Midbrain (tissue), 1 donor: ENCODE measurements around the gene TSSC4.

Experiments used
- DNase-seq: peaks from one replicate; lab custom pipeline; 2025; lab: John Stamatoyannopoulos, UW

TSSC4 gene

DNA sequence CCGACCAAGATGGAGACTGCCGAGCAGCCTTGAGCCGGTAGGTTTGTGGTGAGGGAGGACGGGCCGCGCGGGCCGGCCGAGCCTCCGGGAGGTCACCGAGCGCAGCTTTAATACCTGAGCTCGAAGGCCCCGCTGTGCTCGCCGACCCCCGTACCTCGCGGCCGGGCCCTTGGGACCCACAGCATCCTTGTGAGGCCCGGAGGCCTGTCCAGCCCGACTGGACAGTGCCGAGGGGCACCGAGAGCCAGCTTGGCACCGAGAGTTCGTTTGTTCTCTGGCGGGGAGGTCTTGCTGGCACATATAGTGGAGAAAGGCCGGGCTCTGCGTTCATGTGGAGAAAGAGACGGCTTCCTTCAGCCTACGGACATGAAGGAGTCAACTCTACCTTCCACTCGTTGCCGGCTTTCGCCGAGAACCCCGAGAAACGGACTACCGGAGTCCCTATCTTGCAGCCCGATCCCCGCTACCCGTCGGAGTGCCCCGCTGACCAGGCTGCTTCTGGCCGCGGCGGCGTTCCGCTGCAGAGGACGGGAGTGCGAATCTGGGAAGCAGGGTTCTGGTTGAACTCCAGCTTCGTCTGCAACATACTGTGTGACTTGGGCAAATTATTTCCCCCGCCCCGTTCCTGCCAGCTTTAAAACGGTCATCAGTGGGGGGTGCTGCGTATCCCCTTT is 349 bp downstream of the TSSC4 start:
- DNase-seq = no peak

DNA sequence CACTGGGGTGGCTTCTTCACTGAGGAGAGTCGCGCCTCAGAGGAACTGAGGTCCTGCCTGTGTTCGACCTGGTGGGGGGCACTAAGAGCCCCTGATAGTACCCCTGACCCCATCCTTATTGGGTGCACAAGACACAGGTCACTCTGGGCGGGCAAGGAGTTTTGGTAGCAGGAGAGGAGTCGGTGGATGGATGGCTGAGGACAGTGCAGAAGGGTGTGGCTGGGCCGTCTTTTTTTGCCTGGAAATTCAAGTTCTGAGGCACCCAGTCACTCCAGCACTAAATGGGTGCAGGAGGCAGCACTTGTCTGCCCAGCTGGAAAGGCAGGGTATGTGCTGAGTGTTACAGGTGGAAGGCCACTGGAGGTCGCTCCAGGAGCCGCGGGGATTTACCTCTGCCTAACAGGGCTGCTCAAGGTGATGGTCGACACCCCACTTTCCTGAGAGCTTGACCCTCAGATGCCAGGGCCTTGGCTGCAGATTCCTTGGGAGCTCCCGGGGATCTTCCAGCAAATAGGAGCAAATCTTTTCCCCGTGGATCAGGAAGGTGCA is 960 bp downstream of the TSSC4 start:
- no peak for DNase-seq

DNA sequence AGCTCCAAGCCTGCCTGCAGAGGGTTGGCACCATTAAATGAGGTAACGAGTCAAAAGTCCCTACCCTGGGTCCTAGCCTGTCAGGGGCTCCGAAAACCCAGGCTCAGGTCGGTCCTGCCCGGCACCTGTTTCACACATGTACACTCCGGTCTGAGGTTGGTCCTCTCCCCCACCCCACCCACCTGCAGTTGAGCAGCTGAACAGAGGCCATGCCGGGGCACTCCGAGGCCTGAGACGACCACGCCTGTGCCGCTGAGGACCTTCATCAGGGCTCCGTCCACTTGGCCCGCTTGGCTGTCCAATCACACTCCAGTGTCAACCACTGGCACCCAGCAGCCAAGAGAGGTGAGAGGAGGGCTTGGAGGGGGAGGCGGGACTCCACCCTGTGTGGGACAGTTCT is 1.6 kb downstream of the TSSC4 start:
- DNase-seq = no peak

DNA sequence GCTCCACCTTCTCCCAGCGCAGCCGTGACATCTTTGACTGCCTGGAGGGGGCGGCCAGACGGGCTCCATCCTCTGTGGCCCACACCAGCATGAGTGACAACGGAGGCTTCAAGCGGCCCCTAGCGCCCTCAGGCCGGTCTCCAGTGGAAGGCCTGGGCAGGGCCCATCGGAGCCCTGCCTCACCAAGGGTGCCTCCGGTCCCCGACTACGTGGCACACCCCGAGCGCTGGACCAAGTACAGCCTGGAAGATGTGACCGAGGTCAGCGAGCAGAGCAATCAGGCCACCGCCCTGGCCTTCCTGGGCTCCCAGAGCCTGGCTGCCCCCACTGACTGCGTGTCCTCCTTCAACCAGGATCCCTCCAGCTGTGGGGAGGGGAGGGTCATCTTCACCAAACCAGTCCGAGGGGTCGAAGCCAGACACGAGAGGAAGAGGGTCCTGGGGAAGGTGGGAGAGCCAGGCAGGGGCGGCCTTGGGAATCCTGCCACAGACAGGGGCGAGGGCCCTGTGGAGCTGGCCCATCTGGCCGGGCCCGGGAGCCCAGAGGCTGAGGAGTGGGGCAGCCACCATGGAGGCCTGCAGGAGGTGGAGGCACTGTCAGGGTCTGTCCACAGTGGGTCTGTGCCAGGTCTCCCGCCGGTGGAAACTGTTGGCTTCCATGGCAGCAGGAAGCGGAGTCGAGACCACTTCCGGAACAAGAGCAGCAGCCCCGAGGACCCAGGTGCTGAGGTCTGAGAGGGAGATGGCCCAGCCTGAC is 2.5 kb downstream of the TSSC4 start:
- DNase-seq = no peak

DNA sequence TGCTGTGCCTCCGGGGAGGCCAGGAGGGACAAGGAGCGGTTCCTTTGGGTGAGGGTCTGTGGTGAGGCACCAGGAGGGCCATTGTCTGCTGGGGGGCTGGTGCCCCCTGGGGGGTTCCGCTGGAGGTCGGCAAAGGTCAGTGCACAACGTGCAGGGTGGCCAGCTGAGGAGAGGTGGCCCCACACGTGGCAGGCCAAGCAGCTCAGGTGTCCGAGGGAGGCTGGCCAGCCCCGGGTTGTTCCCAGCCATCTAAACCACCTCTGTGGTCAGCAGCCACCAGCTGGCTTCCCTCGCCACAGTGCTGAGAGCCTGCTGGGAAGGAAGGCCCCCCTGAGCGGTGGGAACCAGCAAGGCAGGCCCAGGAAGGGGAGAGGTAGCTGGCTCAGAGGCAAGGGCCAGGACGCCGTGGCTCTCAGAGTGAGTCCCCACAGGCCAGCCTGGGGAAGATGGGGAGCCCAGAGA is 4.2 kb downstream of the TSSC4 start:
- DNase-seq = no peak

DNA sequence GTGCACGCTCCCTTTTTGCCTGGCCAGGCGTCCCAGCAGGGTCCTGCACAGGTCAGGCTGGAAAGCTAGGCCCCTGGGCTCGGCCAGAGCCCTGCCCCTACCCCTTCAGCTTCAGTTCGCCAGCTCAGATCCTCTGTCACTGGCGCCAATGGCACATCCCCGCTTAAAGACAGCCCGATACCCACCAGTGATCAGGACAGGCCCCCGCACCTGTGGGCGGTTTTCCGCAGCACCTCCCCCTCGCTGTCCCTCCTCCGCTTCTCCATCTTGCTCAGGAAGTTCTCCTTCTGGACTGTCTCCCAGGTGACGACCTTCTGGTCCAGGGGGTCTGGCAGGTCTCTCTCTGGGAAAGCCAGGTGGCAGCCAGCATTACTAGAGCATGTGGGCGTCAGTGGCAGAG is 5.9 kb downstream of the TSSC4 start:
- DNase-seq = no peak

DNA sequence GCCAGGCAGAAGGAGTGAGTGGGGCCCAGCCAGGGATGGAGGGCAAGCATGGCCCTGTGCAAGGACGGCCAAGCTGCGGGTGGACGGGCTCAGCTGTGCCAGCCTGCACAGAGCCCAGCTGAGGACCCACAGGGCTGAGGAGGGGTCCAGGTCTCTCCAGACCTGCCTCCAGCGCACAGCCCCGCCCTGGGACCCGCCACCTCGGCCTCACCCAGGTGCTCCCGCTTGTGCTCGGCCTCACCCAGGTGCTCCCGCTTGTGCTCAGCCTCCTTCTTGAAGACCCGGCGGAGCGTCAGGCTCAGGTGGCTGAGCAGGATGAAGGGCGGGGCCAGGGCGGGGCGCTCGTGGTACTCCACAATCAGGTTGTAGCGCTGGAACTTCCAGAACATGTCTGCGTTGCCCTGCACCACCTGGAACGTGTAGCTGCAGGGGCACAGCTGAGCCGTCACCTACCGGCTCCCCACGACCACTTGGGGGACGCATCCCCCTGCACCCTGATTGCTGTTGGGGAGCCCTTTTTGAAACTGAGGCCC is 6.4 kb downstream of the TSSC4 start:
- DNase-seq = no peak

DNA sequence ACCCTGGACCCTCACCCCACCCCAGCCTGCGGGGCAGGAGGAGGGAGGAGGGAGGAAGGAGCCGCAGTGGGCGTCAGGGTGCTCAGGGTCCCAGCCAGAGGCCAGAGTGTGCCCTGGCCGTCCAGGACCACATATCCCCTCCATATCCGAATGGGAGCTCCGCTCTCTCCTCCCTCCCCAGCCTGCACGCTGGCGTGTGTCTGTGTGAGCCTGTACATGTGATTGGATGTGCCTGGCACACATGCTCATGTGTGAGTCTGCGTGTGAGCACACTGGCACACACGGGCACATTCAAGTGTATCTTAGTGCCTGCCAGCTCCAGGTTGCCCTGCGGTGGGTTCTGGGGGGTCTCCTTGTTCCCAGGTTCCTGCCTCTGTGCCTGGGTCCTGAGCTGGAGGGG is 8.1 kb downstream of the TSSC4 start:
- DNase-seq = no peak

DNA sequence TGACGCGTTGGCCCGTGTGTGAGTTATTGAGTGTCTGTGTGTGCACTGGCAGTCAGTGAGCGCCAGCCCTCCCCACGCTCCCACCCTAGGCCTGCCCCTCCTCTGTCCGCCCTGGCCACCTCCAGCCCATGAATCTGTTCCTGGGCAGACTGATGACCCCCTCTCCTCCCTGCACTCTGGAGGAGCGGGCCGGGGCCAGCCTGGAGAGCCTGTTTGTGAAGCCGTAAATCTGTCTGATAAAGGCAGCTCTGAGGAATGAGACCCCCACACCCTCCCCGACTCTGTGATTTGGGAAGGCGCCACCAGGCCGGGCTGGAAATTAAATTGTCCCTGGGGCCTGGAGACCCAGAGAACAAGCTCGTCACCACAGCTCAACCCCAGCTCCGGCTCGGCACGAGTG is 8.6 kb downstream of the TSSC4 start:
- no peak for DNase-seq

DNA sequence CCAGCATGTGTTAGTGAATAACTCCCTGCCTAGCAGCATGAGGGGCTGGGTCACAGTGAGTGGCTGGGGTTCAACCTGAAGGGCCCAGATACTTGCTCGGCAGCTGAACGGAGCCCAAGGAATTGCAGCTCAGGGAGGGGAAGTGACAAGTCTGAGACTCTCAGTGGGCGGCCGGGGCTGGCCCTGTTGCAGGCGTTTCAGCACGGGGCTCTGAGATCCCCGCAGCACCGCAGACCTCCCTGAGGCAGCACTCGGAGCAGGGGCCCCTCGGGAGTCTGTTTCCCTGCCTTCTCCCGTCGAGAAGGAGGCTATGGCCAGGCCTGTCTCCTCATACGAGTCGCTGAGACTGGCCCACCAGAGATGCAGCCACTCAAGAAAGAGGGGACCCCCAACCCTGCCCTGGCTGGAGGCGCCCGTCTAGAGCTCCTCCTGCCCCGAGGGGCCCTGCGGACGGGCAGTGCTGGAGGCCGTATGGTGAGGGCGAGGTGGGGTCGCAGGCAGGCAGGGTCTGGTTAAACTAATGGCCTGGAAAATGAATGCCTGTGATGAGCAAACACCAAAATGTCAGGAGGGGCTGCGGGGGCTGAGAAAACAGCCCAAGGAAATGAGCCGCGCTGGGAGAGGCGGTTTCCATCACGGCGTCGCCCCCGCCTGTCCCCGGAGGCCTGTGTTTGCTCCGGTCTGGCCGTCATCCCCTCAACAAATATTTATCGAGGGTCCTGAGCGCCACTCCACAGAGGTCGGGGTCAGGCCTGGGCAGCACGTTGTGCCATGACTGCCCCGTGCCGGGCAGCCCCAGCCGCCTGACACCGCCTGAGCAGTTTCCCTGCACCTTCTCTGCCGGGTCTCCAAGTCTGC is 9.3 kb downstream of the TSSC4 start:
- no peak for DNase-seq

DNA sequence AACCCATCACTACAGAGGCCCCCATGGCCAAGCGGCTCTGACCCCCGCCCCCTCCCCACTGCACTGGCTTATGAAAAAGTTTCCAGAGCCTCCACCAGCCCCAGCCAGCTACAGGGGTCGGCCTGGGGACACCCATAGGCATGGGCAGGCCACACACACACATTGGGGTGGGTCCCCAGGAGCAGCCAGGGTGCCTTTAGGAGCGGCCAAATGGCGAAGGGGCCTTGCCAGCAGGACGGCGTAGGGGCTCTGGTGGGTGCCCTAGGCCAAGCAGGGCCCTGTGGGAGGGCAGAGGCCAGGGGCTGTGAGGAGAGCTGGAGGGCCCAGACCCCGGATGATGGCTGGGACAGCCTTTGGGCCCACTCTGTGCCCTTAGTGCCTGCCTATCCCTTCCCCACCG is 10.1 kb downstream of the TSSC4 start:
- DNase-seq = no peak

DNA sequence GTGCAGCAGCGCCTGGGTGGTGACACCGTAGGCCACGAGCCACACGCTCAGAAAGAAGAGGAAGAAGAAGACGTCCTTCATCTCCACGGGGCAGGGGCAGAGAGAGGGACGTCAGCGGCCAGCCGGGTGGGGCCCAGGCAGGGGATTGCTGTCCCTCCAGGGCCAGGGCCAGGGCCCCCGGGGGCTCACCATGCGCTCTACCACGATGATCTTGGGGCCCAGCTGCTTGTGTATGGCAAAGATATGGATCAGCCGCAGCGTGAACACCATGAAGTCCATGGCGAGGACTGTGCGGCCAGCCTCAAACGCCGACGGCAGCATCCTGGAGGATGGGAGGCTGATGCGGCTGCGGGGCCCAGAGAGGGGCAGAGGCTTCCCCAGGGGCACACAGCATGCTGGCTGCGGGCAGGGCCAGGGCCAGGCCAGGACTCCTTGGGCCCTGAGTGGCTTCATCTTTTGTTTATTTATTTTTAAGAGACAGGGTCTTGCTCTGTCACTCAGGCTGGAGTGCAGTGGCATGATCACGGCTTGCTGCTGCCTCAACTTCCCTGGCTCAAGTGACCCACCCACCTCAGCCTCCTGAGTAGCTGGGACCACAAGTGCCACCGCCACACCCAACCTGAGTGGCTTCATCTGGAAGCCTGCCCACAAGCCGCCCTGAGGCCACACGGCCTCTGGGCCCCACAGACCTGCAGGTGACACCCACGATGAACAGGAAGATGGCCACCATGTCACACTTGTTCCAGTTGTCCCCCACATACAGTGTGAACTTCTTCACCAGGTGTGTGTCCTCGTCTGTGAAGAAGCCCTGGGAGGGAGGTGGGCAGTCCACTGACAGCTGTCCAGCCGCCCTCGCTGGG is 11.1 kb downstream of the TSSC4 start:
- no peak for DNase-seq

DNA sequence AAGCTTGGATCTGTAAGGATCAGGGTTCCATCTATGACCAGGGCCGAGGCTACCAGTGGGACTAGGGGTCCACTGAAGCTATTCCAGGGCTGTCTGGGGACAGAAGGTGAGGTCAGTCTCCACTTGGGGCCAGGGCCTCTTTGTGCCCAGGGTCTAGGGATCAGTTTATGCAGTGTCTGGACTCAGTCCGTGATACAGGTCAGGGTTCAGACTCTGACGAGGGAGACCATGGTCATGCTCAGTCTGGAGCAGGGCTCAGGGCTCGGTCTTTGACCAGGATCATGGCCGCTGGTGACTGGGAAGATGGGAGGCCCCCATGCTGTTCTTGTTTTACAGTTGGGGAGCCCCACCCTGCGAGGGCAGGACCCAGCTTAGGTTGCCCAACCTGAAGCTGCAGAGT is 11.8 kb downstream of the TSSC4 start:
- no peak for DNase-seq

DNA sequence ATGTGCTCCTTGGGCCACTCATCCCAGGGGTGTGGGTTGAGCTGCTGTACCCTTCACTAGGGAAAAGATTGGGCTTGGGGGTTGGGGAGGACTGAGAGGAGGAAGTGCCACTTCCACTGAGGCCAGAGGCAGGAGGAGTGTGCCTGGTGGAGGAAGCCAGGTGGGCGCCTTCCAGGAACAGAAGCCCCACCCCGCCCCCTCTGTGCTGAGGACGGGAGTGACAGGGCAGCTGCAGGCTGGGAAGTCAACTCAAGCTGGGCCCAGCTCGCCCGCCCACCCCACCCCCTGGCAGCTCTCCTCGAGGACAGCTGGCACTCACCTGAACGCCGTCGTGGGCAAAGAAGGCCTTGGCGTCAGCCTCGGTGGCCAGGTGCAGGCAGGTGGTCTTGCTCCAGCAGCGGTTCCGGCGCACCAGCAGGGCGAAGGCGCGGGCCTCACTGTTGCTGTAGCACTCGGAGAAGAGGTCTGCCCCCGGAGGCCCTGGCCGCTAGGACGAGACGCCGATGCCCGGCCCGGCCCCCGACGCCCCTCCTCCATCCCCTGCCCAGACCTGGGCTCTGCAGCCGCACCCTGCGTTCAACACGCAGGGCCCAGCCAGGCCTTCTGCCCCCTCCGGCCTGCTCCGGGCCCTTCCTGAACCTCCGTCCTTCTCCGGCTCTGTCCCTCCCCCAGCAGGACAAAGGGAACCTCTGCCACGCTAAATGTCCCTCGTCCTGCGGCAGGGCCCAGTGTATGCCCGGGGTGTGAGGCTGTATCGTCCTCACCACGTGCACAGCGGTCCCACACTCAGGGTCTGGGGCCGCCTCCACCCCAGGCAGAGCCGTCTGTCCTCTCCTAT is 13.4 kb downstream of the TSSC4 start:
- DNase-seq = no peak

DNA sequence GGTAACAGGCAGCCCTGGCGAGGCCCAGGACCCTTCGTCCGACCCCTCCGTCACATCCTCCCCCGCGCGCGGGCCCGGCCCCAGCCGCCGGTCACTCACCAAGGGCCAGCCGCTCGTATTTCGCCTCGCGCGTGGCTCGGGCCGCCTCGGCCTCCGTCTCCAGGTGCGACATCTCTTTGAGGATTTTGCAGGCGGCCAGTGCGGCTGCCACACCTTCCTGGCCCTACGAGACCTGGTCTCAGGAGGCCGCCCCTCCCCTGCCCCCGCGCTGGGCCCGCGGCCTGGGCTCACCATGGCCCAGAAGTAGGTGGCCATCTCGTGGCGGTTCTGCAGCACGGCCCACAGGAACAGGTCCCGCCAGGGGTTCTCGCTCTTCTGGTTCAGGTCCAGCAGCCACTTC is 14.1 kb downstream of the TSSC4 start:
- no peak for DNase-seq

DNA sequence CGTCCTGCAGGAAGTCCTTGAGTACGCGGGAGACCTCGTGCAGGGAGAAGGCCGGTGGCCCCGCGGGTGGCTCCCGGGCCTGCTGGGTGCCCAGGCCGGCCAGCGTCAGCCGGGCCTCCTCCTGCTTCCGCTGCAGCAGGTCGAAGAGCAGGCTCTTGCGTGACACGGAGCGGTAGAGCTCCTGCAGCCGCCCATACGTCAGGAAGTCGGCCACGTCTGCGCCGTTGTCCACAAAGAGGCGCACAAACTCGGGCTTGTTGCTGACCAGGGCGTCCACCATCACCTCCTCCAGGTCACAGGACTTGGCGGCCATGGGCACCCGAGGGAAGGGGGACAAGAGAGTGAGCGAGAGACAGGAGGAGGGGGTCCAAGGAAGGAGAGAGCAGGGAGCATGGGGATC is 14.6 kb downstream of the TSSC4 start:
- DNase-seq = no peak

DNA sequence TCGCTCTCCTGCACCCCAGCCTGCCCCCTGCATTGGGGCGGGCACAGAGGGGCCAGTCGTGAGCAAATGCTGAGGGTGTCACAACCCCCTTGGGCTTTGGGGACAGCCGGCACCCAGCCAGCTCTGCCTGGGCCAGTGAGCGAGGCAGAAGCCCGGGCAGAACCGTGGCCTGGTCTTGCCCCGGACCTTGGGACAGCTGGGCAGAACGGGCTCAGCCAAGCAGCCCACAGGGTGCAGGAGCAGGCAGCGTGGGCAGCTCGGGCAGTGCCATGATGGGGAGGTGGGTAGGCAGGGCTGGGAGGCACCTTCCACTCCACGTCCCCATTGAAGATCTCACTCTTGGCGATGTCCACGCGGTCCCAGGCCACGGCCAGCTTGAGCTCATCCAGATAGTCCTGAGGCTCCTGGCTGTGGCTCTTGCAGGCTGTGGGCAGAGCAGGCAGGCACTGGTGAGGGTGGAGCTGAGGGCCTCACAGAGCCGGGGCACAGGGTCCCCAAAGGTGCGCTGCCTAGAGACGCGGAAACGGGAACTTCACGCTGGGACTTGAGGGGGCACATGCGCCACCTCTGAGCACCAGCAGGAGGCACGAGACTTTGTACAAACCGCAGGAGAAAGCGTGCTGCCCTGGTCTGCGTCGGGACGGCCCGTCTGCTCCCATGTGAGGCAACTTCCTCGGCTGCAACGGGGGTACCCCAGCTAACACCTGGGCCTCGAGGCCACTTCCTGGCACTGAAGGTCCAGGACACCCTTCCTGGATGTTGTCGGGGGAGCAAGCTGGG is 15.2 kb downstream of the TSSC4 start:
- DNase-seq = no peak

DNA sequence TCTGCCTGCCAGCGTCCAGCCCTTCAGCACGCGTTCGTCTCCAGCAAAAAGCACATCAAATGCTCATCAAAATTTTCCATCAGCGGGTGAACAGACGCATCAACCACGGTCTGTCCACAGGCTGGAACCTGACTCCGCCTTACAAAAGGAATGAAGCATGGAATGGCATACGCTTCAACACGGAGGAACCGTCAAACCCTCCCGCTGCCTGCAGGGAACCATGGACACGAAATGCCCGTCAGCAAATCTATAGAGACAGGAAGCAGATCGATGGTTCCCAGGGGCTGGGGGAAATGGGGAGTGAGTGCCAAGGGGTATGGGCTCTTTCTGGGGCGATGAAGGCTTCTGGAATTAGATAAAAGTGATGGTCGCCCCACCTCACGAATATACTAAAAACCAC is 16.2 kb downstream of the TSSC4 start:
- DNase-seq = no peak

DNA sequence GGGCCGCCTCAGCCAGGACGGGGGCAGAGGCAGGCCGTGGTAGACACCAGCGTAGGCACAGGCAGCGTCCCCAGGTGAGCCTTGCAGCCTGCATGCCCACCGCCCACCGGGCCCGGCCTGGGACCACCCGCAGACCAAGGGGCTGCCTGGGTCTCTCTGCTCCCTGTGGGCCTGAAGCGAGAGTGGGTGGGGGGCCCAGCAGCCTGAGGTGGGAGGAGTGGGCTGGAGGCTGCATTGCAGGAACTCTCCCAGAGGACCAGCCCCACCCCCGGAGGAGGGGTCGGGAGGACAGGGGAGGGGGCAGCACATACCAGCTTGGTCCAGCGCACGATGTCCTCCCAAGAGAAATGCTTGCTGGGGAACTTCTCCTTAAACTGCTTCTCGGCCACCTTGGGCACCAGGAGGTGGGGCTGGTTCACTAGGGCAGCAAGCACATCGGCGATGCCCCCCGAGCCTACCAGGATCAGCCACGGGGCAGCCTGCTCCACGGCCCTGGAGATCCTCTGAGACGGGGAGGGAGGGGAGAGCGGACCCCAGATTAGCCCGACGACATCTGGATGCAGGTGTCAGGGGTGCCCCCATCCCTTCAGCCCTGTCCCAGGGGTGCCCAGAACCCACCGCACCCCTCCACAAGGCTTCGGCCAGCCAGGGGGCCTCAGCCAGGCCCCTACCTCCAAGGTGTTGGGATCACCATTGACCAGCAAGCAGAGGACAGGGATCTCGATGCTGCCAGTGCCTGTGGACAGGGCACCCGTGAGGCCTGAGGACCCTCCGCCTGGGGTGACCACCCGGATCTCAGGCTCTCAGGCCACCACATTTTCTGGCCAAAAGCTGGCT is 17.5 kb downstream of the TSSC4 start:
- no peak for DNase-seq
